HEK293 (cell line): Measurements from ENCODE around the gene NUDT22.

ENCODE experiments used
- CTCF ChIP-seq: fragments of 450-650 bp; formaldehyde crosslinking; IDR thresholded peaks from 2 replicates; pipeline ENCODE4 v1.5.1; 2016; ENCODE audit warnings: missing biosample characterization, missing genetic modification characterization
- ELK4 ChIP-seq: IDR thresholded peaks from 2 replicates; pipeline ENCODE4 v1.6.1; 2011; ENCODE audit warnings: mild to moderate bottlenecking, low read depth, low read length, borderline replicate concordance
- MZF1 ChIP-seq: fragments of 450-650 bp; formaldehyde crosslinking; IDR thresholded peaks from 2 replicates; pipeline ENCODE4 v1.5.1; 2017; ENCODE audit warnings: missing biosample characterization, missing genetic modification characterization, borderline replicate concordance
- OSR2 ChIP-seq: fragments of 450-650 bp; formaldehyde crosslinking; IDR thresholded peaks from 2 replicates; pipeline ENCODE4 v1.5.1; 2016; ENCODE audit warnings: missing biosample characterization, missing genetic modification characterization
- PBX3 ChIP-seq: sonication (generic); formaldehyde crosslinking; IDR thresholded peaks from 2 replicates; pipeline ENCODE4 v1.8.1; 2022; ENCODE audit warnings: mild to moderate bottlenecking, moderate library complexity, missing genetic modification reagents
- SCRT2 ChIP-seq: fragments of 450-650 bp; formaldehyde crosslinking; IDR thresholded peaks from 2 replicates; pipeline ENCODE4 v1.5.1; 2016; ENCODE audit warnings: missing biosample characterization, missing genetic modification characterization
- SP7 ChIP-seq: fragments of 450-650 bp; formaldehyde crosslinking; IDR thresholded peaks from 2 replicates; pipeline ENCODE4 v1.5.1; 2016; ENCODE audit warnings: missing biosample characterization, missing genetic modification characterization
- TRIM28 ChIP-seq: IDR thresholded peaks from 2 replicates; pipeline ENCODE4 v1.6.1; 2011; ENCODE audit warnings: low read length, control low read depth, borderline replicate concordance
- ZBTB10 ChIP-seq: fragments of 450-650 bp; formaldehyde crosslinking; IDR thresholded peaks from 2 replicates; pipeline ENCODE4 v1.5.1; 2016; ENCODE audit warnings: missing biosample characterization, missing genetic modification characterization
- ZBTB11 ChIP-seq: fragments of 450-650 bp; formaldehyde crosslinking; conservative IDR thresholded peaks from 2 replicates; pipeline ENCODE4 v1.5.1; 2016; ENCODE audit warnings: low read depth, missing biosample characterization, missing genetic modification characterization
- ZFP37 ChIP-seq: fragments of 450-650 bp; formaldehyde crosslinking; IDR thresholded peaks from 2 replicates; pipeline ENCODE4 v1.5.1; 2016; ENCODE audit warnings: missing biosample characterization, missing genetic modification characterization
- ZIC2 ChIP-seq: fragments of 450-650 bp; formaldehyde crosslinking; IDR thresholded peaks from 2 replicates; pipeline ENCODE4 v1.5.1; 2016; ENCODE audit warnings: missing biosample characterization, missing genetic modification characterization
- ZNF157 ChIP-seq: fragments of 450-650 bp; formaldehyde crosslinking; IDR thresholded peaks from 2 replicates; pipeline ENCODE4 v1.5.1; 2016; ENCODE audit warnings: missing biosample characterization, missing genetic modification characterization
- ZNF341 ChIP-seq: fragments of 450-650 bp; formaldehyde crosslinking; IDR thresholded peaks from 2 replicates; pipeline ENCODE4; 2016; ENCODE audit warnings: low read depth, missing biosample characterization, missing genetic modification characterization
- ZNF488 ChIP-seq: fragments of 450-650 bp; formaldehyde crosslinking; IDR thresholded peaks from 2 replicates; pipeline ENCODE4 v1.5.1; 2016; ENCODE audit warnings: missing biosample characterization, missing genetic modification characterization
- ZNF514 ChIP-seq: fragments of 450-650 bp; formaldehyde crosslinking; IDR thresholded peaks from 2 replicates; pipeline ENCODE4 v1.5.1; 2016; ENCODE audit warnings: missing biosample characterization, missing genetic modification characterization
- ZNF600 ChIP-seq: fragments of 450-650 bp; formaldehyde crosslinking; IDR thresholded peaks from 2 replicates; pipeline ENCODE4 v1.5.1; 2016; ENCODE audit warnings: missing biosample characterization, missing genetic modification characterization
- ZNF610 ChIP-seq: fragments of 450-650 bp; formaldehyde crosslinking; IDR thresholded peaks from 2 replicates; pipeline ENCODE4 v1.5.1; 2016; ENCODE audit warnings: missing biosample characterization, missing genetic modification characterization, borderline replicate concordance
- ZNF626 ChIP-seq: fragments of 450-650 bp; sonication (Bioruptor Pico); formaldehyde crosslinking; IDR thresholded peaks from 2 replicates; pipeline ENCODE4 v1.5.1; 2018; ENCODE audit warnings: missing biosample characterization, missing genetic modification characterization, inconsistent platforms
- ZNF639 ChIP-seq: fragments of 450-650 bp; formaldehyde crosslinking; IDR thresholded peaks from 2 replicates; pipeline ENCODE4 v1.5.1; 2016; ENCODE audit warnings: missing biosample characterization, missing genetic modification characterization
- ZNF704 ChIP-seq: fragments of 450-650 bp; formaldehyde crosslinking; IDR thresholded peaks from 2 replicates; pipeline ENCODE4 v1.5.1; 2016; ENCODE audit warnings: missing biosample characterization, missing genetic modification characterization
- ZNF843 ChIP-seq: fragments of 450-650 bp; formaldehyde crosslinking; IDR thresholded peaks from 2 replicates; pipeline ENCODE4 v1.5.1; 2016; ENCODE audit warnings: missing biosample characterization, missing genetic modification characterization
- ZSCAN16 ChIP-seq: fragments of 450-650 bp; formaldehyde crosslinking; IDR thresholded peaks from 2 replicates; pipeline ENCODE4 v1.5.1; 2016; ENCODE audit warnings: missing biosample characterization, missing genetic modification characterization

NUDT22 gene

GRCh38 chr11:64204464-64204989 lies 21.5 kb upstream of the NUDT22 start (continued):
- TF ChIP-seq PBX3 (CRISPR knock-in tag) (no peak), MZF1 (no peak), ZNF157 (tag by site-specific recombination) (no peak), SCRT2 (tag by site-specific recombination) (no peak), ZNF639 (tag by site-specific recombination) (no peak), ZNF704 (no peak), ZNF843 (no peak), ZNF514 (no peak), ZNF341 (peak; percentile 98), ELK4 (no peak), ZNF626 (tag by site-specific recombination) (no peak), SP7 (peak; percentile 56), ZFP37 (tag by site-specific recombination) (no peak), ZBTB11 (no peak), ZNF488 (tag by site-specific recombination) (no peak), ZSCAN16 (no peak), CTCF (tag by site-specific recombination) (peak; percentile 80), ZNF600 (tag by site-specific recombination) (peak; percentile 85), ZIC2 (tag by site-specific recombination) (no peak), ZBTB10 (peak; percentile 44; the same call in 1 of the 2 replicates), OSR2 (tag by site-specific recombination) (peak; percentile 74; the same call in 1 of the 2 replicates), TRIM28 (no peak), ZNF610 (tag by site-specific recombination) (no peak)
